HG02840 (cell line): ENCODE measurements around the gene RNF11.
"Not testable (repeated sequence)": the region's sequence is repeated elsewhere in the genome, so short reads cannot be mapped to it uniquely, and the experiment has no call there.

Experiments used
- ATAC-seq: cut with Tn5 transposase; IDR thresholded peaks from one replicate; pipeline ENCODE4 v1.9.1; 2021; ENCODE audit warnings: mild to moderate bottlenecking, moderate library complexity, moderate number of reproducible peaks; ENCODE audit not compliant: unreplicated experiment, low FRiP score

Gene RNF11

DNA sequence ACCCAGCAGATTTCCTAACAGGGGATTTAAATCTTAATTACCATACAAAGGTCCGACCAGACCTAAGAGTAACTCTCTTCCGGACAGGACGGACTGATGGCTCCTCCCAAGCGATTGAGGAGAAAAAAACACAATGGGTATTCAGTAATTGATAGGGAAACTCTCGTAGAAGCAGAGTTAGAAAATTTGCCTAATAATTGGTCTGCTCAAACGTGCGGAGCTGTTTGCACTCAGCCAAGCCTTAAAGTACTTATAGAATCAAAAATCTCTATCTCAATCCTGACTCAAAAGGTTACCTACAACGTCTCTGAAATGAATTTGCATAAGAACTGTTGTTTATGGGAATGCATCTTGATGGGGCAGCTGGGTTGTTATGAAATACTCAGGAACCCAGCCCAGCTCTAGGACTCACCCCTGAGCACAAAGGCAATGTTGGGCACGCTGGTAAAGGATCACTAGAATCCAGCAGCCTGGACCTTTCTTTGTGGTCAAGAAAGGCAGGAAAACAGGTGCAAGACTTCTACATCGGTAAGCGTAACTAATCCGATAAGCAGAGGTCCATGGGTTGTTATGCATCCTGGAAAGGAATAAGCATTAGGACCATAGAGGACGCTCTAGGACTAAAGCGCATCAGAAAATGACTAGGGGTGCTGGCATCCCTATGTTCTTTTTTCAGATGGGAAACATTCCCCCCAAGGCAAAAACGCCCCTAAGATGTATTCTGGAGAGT lies 8.7 kb upstream of the RNF11 start:
- ATAC-seq = not testable (repeated sequence)

DNA sequence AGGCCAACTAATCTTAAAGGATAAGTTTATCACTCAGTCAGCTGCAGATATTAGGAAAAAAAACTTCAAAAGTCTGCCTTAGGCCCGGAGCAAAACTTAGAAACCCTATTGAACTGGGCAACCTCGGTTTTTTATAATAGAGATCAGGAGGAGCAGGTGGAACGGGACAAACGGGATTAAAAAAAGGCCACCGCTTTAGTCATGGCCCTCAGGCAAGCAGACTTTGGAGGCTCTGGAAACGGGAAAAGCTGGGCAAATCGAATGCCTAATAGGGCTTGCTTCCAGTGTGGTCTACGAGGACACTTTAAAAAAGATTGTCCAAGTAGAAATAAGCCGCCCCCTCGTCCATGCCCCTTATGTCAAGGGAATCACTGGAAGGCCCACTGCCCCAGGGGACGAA lies 7.6 kb upstream of the RNF11 start:
- not testable (repeated sequence) for ATAC-seq

DNA sequence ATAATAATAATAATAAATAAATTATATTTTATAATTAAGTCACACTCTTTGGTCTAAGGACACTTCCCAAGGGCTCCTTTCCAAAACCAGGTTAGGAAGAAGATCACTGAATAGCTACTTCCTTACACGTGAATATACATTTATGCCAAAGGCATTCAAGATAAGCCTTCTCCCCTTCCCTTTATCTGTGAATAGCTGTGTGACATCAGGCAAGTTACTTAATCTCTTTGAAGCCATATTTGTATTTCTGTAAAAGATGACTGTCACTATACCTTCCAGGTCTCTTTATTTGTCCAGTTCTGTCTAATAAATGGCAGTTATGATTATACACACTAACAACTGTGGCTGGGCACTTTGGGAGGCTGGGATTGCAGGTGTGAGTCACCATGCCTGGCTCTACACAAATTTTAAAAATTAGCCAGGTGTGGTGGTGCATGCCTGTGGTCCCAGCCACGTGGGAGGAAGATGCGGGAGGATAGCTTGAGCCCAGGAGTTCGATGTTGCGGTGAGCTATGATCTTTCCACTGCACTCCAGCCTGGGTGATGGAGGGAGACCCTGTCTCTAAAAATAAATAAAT lies 5.5 kb upstream of the RNF11 start:
- no peak for ATAC-seq

DNA sequence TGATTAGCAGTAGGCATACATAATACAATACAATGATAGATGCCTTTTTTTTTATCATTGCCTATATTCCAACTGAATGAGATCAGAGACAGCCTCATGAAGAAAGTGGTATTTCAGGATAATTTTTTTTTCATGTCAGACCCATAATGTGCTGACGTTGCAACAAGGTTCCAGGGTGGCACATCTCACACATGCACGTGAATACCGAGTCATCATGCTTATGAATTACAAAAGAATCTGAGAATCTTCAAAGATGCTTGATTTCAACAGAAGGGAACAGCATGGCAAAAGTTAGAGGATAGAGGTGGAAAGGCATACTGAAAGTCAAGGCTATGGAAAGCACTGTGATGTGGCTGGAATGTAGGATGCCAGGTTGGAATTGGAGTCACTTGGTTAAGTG lies 5.0 kb upstream of the RNF11 start:
- no peak for ATAC-seq

DNA sequence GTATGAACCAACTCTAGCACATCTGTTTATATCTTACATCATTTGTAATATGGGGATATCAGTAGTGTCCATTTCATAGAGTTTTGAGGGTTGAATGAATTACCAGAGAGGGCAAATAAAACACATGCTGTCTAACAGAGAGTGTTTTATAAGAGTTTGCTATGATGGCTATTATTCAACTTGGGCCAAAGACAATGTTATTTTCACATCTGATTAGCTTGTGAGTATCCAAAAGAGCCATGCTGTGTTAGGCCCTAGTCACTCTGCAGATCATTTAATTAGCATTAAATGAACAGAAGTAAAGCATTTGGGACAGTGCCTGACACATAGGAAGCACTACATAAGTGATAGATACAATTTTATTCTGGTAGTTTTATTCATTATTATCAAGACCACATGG lies 4.2 kb upstream of the RNF11 start:
- no peak for ATAC-seq

DNA sequence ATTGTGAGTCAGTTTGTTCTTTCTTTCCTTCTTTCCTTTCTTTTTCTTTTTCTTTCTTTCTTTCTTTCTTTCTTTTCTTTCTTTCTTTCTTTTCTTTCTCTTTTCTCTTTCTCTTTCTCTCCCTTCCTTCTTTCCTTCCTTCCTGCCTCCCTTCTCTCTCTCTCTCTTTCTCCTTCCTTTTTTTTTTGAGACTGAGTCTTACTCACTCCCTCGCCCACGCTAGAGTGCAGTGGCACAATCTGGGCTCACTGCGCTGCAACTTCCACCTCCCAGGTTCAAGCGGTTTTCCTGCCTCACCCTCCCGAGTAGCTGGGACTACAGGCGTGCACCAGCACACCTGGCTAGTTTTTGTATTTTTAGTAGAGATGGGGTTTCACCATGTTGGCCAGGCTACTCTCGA lies 1.8 kb upstream of the RNF11 start:
- not testable (repeated sequence) for ATAC-seq

DNA sequence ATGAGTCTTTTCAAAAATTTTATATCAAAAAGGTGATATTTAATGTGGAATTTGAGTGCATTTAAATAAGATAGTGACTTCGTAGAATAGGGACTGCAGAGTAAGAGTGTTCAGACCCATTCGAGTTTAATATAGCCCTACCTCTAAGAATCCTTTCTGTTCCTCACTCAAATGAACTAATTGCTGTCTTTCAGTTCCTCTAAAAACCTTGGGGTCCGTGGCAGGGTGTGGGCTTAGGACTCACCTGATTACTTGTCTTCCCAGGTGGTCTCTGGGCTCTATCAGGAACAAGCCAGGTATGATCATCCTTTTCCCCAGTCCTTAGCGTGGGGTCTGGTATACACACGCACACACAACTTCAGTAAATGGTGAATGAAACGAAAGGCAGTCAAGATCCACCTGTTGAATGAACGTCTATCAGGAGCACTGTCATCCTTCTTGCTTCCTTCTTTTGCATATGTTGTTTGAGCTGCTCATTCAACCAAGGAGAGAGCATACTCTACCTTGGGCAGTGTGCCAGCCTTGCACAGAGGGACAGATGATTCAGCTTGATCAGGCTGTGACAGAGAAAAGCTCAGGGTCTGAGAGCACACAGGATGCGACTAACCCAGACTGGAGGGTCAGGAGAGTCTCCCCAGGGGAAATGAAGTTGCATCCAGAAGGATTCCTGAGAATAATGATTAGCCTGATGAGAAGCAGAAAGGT lies 1.2 kb upstream of the RNF11 start:
- no peak for ATAC-seq

DNA sequence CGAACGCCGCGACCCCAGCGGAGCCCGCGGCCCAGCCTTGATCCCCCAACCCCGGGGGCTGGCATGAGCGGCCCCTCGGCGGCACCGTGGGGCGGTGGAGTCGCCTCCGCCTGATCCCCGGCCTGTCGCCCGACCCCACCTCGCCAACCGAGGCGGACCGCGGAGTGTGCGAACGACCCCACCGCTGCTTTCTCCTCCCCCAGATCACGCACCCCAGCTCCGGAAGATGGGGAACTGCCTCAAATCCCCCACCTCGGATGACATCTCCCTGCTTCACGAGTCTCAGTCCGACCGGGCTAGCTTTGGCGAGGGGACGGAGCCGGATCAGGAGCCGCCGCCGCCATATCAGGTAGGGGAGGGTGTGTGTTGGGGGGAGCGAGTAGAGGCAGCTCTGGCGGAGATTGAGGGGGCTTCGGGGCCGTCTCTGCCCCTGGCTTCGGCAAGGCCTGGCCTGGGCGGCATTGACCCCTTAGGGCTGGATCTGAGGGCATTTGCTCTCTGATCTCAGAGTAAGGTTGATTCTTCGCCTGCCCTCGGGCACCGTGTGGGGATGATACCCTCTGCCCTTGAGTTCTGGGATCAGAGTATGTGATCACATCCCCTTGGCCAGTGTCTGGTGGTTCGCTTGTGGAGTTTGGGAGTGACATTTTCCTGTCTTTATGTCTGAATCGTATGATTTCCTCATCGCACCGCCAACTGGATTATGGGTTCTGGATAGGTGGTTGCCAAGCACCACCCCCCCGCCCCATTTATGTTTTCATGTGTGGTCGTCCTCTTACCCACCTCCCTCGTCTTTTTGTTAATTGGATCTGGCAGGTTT lies 668 bp downstream of the RNF11 start:
- peak; percentile 21 for ATAC-seq

DNA sequence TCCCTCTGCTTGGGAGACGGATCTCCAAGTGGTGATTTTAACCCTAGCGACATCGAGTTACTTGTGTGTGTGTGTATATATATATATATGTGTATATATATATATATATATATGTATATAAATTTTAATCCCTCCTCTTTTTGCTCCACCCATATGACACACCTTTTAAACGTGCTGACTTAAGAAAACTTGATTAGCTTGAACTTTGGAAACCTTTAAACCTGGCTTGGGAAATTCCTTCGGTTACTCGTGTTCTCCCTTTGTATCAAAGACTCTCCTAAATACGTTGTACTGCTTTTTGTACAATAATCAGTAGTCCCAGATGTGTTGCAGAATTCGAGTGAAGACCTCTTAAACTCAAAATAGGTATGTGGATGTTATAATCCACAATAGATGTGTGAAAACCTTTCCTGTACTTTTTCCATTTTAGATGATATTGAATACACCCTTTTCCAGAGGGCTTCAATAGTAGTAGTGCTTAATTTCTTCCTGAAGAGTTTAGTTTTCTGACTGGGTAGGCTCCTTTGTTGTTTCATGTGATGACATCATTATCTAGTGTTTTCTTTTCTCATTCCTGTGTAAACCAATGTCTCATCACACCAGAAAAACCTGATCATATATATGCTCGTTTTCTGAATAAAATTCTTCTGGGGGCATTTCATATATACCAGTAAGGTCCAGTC lies 1.4 kb downstream of the RNF11 start:
- ATAC-seq = no peak

DNA sequence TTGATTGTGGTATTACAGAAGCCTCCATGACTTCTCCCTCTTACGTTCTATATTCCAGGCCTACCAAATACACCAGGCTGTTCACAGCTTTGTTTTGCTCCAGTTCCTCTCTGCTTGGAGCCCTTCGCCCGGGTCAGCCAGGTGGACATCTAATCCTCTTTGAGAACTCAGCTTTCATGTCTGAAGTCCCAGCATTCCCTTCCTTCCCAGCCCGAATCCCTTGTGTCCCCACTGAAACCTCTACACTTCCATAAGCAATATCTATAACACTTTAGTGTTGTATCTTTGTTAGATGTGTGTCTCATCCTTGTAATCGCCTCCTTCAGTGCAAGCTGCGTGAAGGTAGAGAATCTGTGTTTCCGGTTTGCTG lies 1.9 kb downstream of the RNF11 start:
- ATAC-seq = no peak

DNA sequence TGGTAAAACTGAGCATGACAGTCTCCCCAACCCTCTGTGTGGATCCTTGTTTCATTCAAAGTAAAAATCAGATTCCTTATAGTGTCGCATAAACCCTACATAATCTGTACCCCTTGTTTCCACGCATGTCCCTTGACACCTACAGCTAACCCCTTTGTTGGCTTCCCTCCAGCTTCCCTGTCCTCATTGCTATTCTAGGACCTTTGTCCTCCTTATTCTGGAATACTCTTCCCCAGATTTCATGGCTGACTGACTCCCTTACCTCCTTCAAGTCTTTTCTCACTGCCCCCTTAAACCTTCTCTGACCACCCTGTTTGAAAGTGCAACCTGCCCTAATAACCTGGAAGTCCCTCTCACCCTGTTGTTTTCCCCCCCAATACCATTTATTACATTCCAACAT lies 4.0 kb downstream of the RNF11 start:
- ATAC-seq = no peak

DNA sequence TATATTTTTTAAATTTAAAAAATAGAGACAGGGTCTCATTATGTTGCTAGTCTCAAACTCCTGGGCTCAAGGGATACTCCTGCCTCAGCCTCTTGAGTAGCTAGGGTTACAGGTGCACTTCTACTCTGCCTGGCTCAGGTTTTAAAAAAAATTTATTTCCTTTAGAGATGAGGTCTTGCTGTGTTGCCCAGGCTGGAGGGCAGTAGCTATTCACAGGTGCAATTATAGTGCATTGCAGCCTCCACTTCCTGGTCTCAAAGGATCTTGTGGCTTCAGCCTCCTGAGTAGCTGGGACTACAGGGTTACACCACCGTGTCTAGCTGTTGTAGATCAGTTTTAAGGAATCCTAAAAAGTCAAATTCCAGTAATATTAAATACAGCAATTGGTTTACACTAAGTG lies 5.0 kb downstream of the RNF11 start:
- no peak for ATAC-seq

DNA sequence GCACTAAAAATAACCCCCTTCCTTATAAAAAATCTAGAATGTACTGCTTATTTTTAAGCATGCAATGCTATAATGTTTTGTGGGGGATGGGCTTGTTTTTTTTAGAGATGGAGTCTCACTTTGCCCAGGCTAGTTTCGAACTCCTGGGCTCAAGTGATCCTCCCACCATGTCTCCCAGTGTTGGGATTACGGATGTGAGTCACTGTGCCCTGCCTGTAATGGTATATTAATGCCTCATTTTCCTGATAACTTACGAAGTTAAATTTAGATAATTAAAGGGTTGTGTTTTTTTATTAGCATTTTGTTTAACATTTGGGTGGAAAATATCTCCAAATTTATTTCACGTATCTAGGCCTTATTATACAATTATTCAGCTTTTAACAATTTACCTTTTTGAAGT lies 6.5 kb downstream of the RNF11 start:
- ATAC-seq = no peak

DNA sequence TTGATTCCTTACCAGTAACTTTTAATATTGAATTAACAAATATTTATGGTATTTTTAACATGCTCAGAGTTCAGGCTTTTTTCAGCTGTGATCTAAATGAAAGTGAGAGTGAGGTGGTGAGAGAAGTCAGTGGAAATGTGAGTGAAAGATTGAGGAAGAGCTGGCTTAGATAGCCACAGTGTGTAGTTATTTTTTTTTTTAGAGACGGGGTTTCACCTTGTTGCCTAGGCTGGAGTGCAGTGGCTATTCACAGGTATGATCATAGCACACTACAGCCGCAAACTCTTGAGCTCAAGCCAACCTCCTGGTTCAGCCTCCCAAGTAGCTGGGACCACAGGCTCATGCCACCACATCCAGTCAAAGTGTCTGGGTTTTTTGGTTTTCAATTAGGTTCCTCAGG lies 10.9 kb downstream of the RNF11 start:
- no peak for ATAC-seq

DNA sequence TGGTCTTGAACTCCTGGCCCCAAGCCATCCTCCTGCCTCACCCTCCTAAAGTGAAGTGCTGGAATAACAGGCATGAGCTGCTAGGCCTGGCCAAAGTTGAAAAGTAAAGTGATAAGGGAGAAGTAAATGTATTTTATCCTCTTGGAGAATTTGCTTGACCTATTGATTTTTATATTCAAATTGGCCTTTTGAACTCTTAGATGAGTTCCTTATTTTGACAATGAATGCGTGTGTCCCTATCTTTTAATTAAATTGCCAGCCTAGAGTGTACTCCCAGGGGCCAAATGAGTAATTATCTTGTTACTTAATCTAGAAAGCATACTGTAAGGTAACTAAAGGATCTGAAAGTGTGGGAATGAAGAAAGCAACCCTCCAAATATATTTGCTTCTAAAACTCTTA lies 11.4 kb downstream of the RNF11 start:
- ATAC-seq = no peak

DNA sequence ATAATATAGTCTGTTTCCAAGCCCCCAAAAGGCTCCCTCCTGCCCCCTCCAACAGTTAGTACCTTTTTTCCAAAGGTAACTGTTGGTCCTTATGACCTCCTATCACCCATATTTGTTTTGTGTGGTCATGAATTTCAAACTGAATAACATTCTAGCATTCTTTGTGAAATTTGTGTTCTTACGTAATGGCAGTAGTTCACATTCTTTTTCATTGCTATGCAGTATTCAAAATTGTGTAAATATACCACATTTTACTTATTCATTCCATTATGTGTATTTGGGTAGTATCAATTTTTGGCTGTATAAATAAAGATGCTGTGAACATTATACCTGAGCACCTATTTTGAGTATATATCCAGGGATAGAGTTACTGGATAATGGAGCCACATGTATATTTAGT lies 13.4 kb downstream of the RNF11 start:
- no peak for ATAC-seq

DNA sequence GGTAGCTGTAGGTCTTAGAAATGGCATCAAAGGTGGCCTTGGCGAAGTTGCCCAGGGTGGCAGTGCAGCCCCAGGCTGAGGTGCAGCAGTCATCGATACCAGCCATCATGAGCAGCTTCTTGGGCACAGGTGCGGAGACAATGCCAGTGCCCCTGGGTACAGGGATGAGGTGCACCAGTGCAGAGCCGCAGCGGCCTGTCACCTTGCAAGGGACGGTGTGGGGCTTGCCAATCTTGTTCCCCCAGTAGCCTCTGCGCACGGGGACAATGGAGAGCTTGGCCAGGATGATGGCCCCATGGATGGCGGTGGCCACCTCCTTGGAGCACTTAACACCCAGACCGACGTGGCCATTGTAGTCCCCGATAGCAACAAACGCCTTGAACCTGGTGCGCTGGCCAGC lies 14.7 kb downstream of the RNF11 start:
- not testable (repeated sequence) for ATAC-seq

DNA sequence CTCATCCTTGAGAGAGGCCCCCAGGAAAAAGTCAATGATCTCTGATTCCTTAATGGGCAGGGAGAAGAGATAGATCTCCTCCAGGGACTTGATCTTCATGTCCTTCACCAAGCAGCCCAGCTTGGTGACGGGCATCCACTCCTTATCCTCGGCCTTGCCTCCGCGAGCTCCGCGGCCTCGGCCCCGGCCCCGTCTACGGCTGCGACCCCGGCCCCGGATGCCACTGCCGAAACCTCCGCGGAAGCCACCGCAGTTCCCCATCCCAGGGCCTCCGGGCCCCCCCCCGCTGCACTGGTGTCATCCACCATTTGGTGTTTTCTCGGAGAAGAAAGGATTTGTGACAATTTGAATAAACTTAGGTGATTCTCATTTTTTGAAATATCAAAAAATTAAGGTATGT lies 15.1 kb downstream of the RNF11 start:
- ATAC-seq = not testable (repeated sequence)

DNA sequence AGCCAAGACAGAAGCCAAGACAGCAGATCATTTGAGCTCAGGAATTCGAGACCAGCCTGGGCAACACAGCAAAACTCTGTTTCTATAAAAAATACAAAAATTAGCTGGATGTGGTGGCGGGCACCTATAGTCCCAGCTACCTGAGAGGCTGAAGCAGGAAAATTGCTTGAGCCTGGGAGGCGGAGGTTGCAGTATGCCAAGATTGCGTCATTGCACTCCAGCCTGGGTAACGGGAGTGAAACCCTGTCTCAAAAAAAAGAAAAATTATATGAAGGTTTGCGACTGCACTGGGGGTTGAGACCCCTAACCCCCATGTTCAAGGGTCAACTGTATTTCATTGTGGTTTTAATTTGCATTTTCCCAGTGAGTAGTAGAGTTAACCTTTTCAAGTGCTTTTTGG lies 16.3 kb downstream of the RNF11 start:
- no peak for ATAC-seq

DNA sequence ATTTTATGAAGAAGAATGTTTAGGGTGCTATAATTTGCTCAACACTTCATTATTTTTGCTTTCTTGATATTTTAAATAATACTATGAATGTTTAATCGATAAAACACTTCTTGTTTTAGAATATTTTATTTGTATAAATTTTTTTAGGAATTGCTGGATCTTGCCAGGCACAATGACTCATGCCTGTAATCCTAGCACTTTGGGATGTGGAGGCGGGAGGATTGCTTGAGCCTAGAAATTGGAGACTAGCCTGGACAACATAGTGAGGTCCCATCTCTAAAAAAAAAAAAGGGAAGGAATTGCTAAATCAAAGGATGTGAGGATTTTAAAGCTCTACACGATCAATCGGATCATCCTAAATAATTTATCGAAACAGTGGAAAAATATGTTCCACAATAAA lies 17.6 kb downstream of the RNF11 start:
- no peak for ATAC-seq

DNA sequence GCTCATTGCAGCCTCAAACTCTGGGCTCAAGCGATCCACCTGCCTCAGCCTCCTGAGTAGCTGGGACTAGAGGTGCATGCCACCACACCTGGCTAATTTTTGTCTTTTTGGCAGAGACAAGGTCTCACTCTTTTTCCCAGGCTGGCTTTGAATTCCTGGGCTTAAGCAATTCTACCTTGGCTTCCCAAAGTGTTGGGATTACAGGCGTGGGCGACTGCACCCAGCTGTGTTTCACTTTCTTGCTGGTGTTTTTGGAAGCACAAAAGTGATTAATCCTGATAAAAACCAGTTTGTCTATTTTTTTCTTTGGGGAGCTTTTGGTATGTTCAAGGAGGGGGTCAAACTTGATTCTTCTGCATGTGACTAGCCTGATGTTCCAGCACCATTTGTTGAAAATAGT lies 19.3 kb downstream of the RNF11 start:
- ATAC-seq = no peak
